AG09309 (cell line): ENCODE data around the gene CDPF1.
"Not testable (repeated sequence)": the region's sequence is repeated elsewhere in the genome, so short reads cannot be mapped to it uniquely, and the experiment has no call there.

ENCODE experiments used
- DNase-seq: peaks from one replicate; pipeline ENCODE4 v3.0.0-alpha.2; 2010; ENCODE audit warnings: low read depth
- H3K4me3 ChIP-seq: 2 replicates; pipeline ENCODE4 v1.5.1; 2011; ENCODE audit warnings: mild to moderate bottlenecking, low read depth, low read length, moderate library complexity; ENCODE audit not compliant: control insufficient read depth
- TF ChIP-seq, protein P1 (sequence below): IDR thresholded peaks from 2 replicates; pipeline ENCODE4 v1.5.1; 2011; ENCODE audit warnings: mild to moderate bottlenecking, low read depth, low read length, inconsistent platforms; ENCODE audit not compliant: insufficient read depth, control insufficient read depth; ENCODE audit errors: missing control alignments

CDPF1 gene

DNA sequence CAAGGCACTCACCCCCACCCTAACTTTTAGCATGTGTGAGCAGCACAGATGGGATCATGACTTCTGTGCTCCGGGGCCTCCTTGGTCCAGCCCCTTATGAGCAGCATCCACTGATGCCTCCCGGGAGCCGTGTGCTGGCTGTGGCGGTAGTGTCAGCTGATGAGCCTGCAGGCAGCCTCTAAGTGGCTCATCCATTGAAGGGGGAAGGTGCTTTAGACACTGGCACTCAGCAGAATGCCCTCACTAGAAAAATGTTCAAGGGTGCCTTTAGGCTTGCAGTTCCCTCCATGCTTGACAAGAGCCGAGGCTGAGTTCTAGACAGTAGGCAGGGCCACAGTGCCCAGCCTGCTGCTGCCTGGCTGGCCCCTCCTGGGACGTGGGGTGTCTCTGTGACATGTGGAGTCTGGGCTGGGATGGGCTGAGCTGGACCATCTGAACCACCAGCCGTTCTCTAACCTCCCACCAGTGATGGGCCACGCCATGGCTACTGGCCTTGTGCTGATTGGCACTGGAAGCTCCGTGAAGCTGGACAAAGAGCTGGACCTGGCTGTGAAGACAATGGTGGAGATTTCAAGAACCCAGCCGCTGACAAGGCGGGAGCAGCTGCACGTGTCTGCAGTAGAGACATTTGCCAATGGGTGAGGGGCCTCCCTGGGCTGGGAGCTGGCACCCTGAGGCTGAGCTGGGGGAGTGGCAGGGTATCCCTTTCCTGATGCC is 23.5 kb upstream of the CDPF1 start:
- no peak overlapping the region for H3K4me3 ChIP-seq
- TF ChIP-seq, protein P1, sequence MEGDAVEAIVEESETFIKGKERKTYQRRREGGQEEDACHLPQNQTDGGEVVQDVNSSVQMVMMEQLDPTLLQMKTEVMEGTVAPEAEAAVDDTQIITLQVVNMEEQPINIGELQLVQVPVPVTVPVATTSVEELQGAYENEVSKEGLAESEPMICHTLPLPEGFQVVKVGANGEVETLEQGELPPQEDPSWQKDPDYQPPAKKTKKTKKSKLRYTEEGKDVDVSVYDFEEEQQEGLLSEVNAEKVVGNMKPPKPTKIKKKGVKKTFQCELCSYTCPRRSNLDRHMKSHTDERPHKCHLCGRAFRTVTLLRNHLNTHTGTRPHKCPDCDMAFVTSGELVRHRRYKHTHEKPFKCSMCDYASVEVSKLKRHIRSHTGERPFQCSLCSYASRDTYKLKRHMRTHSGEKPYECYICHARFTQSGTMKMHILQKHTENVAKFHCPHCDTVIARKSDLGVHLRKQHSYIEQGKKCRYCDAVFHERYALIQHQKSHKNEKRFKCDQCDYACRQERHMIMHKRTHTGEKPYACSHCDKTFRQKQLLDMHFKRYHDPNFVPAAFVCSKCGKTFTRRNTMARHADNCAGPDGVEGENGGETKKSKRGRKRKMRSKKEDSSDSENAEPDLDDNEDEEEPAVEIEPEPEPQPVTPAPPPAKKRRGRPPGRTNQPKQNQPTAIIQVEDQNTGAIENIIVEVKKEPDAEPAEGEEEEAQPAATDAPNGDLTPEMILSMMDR = no peak
- DNase-seq = no peak

- H3K4me3 ChIP-seq = no peak overlapping the region
- no peak for DNase-seq
- TF ChIP-seq, protein P1 = no peak
Observed at GRCh38 chr22:46272762-46273431, 22.8 kb upstream of the CDPF1 start.

- H3K4me3 ChIP-seq = no peak overlapping the region
- TF ChIP-seq, protein P1 = no peak
- no peak for DNase-seq
Observed at GRCh38 chr22:46272196-46272595, 22.1 kb upstream of the CDPF1 start.

- H3K4me3 ChIP-seq = no peak overlapping the region
- no peak for DNase-seq
- TF ChIP-seq, protein P1 = no peak
Observed at GRCh38 chr22:46269564-46269963, 19.5 kb upstream of the CDPF1 start.

DNA sequence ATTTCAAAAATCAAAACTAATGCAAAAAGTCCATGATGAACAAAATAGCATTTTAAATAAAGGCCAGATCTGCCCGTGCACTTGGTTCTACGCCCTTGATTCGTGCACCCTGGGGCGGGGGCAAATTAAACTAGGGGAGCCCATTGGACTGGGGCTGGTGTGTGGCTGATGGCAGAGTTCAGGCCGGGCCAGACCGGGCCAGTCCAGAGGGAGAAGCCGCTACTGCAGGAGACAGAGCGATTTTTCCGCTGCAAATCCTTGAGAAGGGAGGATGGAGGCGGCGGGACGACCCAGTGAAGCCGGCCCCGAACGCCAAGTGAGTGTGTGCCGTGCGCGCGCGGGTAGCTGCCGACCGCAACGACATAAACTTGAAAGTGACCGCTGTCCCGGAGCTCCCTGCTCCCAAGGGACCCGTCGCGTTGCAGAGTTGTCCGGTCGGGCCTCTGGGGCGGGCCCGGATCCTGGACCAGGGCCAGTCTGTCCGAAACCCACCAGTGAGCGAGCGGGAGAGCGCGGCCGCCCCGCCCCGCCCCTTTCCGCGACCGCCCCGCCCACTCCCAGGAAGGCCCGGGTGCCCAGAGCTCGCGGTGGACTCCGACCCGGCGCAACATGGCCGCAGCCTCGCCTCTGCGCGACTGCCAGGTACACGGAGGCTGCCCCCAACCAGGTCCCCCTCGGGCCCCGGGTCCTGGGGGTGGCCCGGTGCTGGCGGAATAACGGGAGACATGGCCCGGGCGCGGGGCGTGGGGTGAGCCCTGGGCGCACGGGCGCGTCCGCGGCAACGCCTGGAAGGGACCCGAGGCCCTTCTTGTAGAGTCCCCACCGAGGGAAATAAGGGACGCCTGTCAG is 17.6 kb upstream of the CDPF1 start, which contains the start of gene TTC38:
Gene TTC38, plus strand, starts transcription at position 578 of the 849 bp plus-strand sequence. Its CDS starts 32 bp downstream, at position 610.
- DNase-seq = peak; percentile 13
- TF ChIP-seq, protein P1 = no peak
- H3K4me3 ChIP-seq = peak within 1 kb of the TSS; percentile 75

DNA sequence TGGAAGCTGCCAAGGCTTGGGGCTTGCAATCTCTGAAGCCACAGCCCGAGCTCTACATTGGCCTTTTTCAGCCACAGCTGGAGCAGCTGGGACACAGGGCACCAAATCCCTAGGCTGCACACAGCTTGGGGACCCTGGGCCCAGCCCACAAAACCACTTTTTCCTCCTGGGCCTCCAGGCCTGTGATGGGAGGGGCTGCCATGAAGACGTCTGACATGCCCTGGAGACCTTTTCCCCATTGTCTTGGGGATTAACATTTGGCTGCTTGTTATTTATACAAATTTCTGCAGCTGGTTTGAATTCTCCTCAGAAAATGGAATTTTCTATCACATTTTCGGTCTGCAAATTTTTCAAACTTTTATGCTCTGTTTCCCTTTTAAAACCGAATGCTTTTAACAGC is 15.5 kb upstream of the CDPF1 start:
- not testable (repeated sequence) for DNase-seq, H3K4me3 ChIP-seq

GRCh38 chr22:46264520-46264919 is 14.4 kb upstream of the CDPF1 start:
- not testable (repeated sequence) for DNase-seq, H3K4me3 ChIP-seq
